H1 (cell line): Measurements from ENCODE around the gene PGLYRP2. TPM values are rescaled to one million over a fixed set of nuclear protein-coding genes. Genes with fewer than 3 reads are reported as not detected.
A peak's percentile ranks its signal among the peaks of the same experiment; 100 is the strongest.

Experiments
- CTCF ChIA-PET: fragments of 300-600 bp; sonication (Branson Sonifier 250); formaldehyde crosslinking; loops from one replicate; lab custom pipeline; 2021; ENCODE audit not compliant: partially characterized antibody; lab: Charles Lee
- POLR2A ChIA-PET: fragments of 300-600 bp; sonication (Branson Sonifier 250); formaldehyde crosslinking; loops from one replicate; lab custom pipeline; 2021; ENCODE audit warnings: inconsistent platforms; ENCODE audit not compliant: partially characterized antibody; lab: Charles Lee
- DNase-seq, 2 experiments: peaks; one replicate each; pipeline versions ENCODE4 v3.0.0 to v3.0.0-alpha.2; 2010 to 2022; ENCODE audit warnings: low spot score in 2 of 2, low read depth in 1 of 2, mixed read lengths in 1 of 2
- FAIRE-seq: peaks from 2 replicates; lab custom pipeline; 2011; peaks lifted over from hg19 to GRCh38; lab: Jason Lieb, UNC
- H2AFZ ChIP-seq: 2 replicates; pipeline ENCODE4 v1.8.1; 2012; ENCODE audit warnings: low read length, inconsistent platforms
- H2AK5ac ChIP-seq: 2 replicates; pipeline ENCODE4 v1.6.1; 2013; ENCODE audit warnings: low read depth, low read length
- H2BK120ac ChIP-seq: replicated peaks from 2 replicates; pipeline ENCODE3; 2013; ENCODE audit warnings: low read depth, low read length, inconsistent platforms
- H2BK12ac ChIP-seq: 2 replicates; pipeline ENCODE4 v1.6.1; 2013; ENCODE audit warnings: low read depth, low read length
- H2BK15ac ChIP-seq: 2 replicates; pipeline ENCODE4 v1.6.1; 2013; ENCODE audit warnings: low read length
- H2BK20ac ChIP-seq: 2 replicates; pipeline ENCODE4 v1.6.1; 2013; ENCODE audit warnings: low read length
- H2BK5ac ChIP-seq: 2 replicates; pipeline ENCODE4 v1.6.1; 2013; ENCODE audit warnings: low read depth, low read length
- H3K14ac ChIP-seq: 2 replicates; pipeline ENCODE4 v1.6.1; 2013; ENCODE audit warnings: inconsistent platforms; ENCODE audit not compliant: insufficient read length
- H3K18ac ChIP-seq: 2 replicates; pipeline ENCODE4 v1.6.1; 2013; ENCODE audit warnings: low read length; ENCODE audit errors: extremely low read depth
- H3K23ac ChIP-seq: 2 replicates; pipeline ENCODE4 v1.6.1; 2013; ENCODE audit warnings: inconsistent platforms; ENCODE audit not compliant: insufficient read length
- H3K23me2 ChIP-seq: 2 replicates; pipeline ENCODE4 v1.6.1; 2013; ENCODE audit warnings: low read depth, low read length
- H3K27ac ChIP-seq: 2 replicates; pipeline ENCODE4 v1.6.1; 2011; ENCODE audit warnings: low read depth, low read length, inconsistent platforms
- H3K27me3 ChIP-seq, 4 experiments: replicated peaks in 1 of 4; 1 replicate in 1 of 4; 2 replicates in 3 of 4; pipeline versions ENCODE4 v1.6.1 to v1.8.1; 2011 to 2013; ENCODE audit warnings: low read length in 3 of 4, mild to moderate bottlenecking in 3 of 4, inconsistent platforms in 2 of 4, mixed read lengths in 2 of 4, moderate library complexity in 1 of 4; ENCODE audit not compliant: control insufficient read depth in 3 of 4, insufficient read depth in 3 of 4; ENCODE audit errors: extremely low read depth in 1 of 4
- H3K36me3 ChIP-seq, 4 experiments: 2 replicates each; pipeline versions ENCODE4 v1.6.1 to v1.8.1; 2011 to 2013; ENCODE audit warnings: mild to moderate bottlenecking in 4 of 4, low read length in 3 of 4, moderate library complexity in 2 of 4, control low read depth in 1 of 4, inconsistent platforms in 1 of 4; ENCODE audit not compliant: insufficient read depth in 4 of 4, control insufficient read depth in 2 of 4
- H3K4ac ChIP-seq: replicated peaks from 2 replicates; pipeline ENCODE3; 2013; ENCODE audit warnings: low read length, low read depth, mixed read lengths, inconsistent platforms; ENCODE audit not compliant: insufficient read length
- H3K4me1 ChIP-seq, 4 experiments: replicated peaks in 1 of 4; 1 replicate in 1 of 4; 2 replicates in 3 of 4; pipeline versions ENCODE4 v1.6.1 to v1.8.1; 2011 to 2013; ENCODE audit warnings: low read length in 3 of 4, inconsistent platforms in 2 of 4, mixed read lengths in 1 of 4; ENCODE audit not compliant: insufficient read depth in 4 of 4, control insufficient read depth in 3 of 4
- H3K4me2 ChIP-seq, 2 experiments: 2 replicates each; pipeline versions ENCODE4 v1.6.1 to v1.8.1; 2011 to 2013; ENCODE audit warnings: low read depth in 2 of 2, low read length in 2 of 2, control low read depth in 1 of 2, inconsistent platforms in 1 of 2, mild to moderate bottlenecking in 1 of 2; ENCODE audit not compliant: insufficient read depth in 1 of 2
- H3K4me3 ChIP-seq, 4 experiments: fragments of 200-600, 300-600 bp in 1 of 4; sonication (generic), shearing (Covaris generic), sonication (Bioruptor Twin) in 1 of 4; 2 replicates each; pipeline versions ENCODE4 v1.5.1 to v1.8.1; 2011 to 2016; ENCODE audit warnings: low read length in 4 of 4, low read depth in 3 of 4, control low read depth in 2 of 4, inconsistent platforms in 2 of 4, mild to moderate bottlenecking in 2 of 4, mixed read lengths in 1 of 4, moderate library complexity in 1 of 4; ENCODE audit not compliant: insufficient read depth in 2 of 4; ENCODE audit errors: extremely low read depth in 1 of 4
- H3K56ac ChIP-seq: replicated peaks from 2 replicates; pipeline ENCODE3; 2013; ENCODE audit warnings: low read depth, mild to moderate bottlenecking, mixed read lengths, low read length, inconsistent platforms; ENCODE audit not compliant: insufficient read length
- H3K79me1 ChIP-seq: 2 replicates; pipeline ENCODE4 v1.6.1; 2013; ENCODE audit warnings: low read depth, low read length, control low read depth
- H3K79me2 ChIP-seq, 2 experiments: 2 replicates each; pipeline versions ENCODE4 v1.6.1 to v1.8.1; 2012 to 2013; ENCODE audit warnings: low read length in 2 of 2, mild to moderate bottlenecking in 2 of 2, inconsistent platforms in 1 of 2; ENCODE audit not compliant: insufficient read depth in 2 of 2, control insufficient read depth in 1 of 2
- H3K9ac ChIP-seq, 4 experiments: replicated peaks in 1 of 4; 1 replicate in 1 of 4; 2 replicates in 3 of 4; pipeline versions ENCODE4 v1.6.1 to v1.8.1; 2011 to 2013; ENCODE audit warnings: low read depth in 3 of 4, low read length in 3 of 4, control low read depth in 2 of 4, mild to moderate bottlenecking in 2 of 4, moderate library complexity in 2 of 4, inconsistent platforms in 1 of 4; ENCODE audit errors: extremely low read depth in 1 of 4
- H3K9me3 ChIP-seq, 2 experiments: 2 replicates each; pipeline versions ENCODE4 v1.6.1 to v1.8.1; 2012 to 2013; ENCODE audit warnings: mild to moderate bottlenecking in 2 of 2, moderate library complexity in 2 of 2, control low read depth in 1 of 2, inconsistent platforms in 1 of 2, low read depth in 1 of 2, low read length in 1 of 2, mixed read lengths in 1 of 2; ENCODE audit not compliant: insufficient read depth in 2 of 2
- H4K20me1 ChIP-seq, 2 experiments: replicated peaks in 1 of 2; 2 replicates each; pipeline versions ENCODE3 to v1.8.1; 2011 to 2013; ENCODE audit warnings: inconsistent platforms in 2 of 2, low read length in 2 of 2, mild to moderate bottlenecking in 1 of 2; ENCODE audit not compliant: insufficient read depth in 2 of 2, control insufficient read depth in 1 of 2
- H4K5ac ChIP-seq: 2 replicates; pipeline ENCODE4 v1.6.1; 2013; ENCODE audit warnings: low read length, low read depth, mixed read lengths, inconsistent platforms; ENCODE audit not compliant: insufficient read length
- H4K8ac ChIP-seq: 2 replicates; pipeline ENCODE4 v1.8.0; 2013; ENCODE audit warnings: mild to moderate bottlenecking, moderate library complexity, low read length, inconsistent platforms; ENCODE audit not compliant: insufficient read depth; ENCODE audit errors: extremely low read depth
- H4K91ac ChIP-seq: replicated peaks from 2 replicates; pipeline ENCODE3; 2013; ENCODE audit warnings: low read length, mixed read lengths, inconsistent platforms; ENCODE audit not compliant: insufficient read length
- EZH2 ChIP-seq: fragments of 200-600 bp; sonication (generic); IDR thresholded peaks from 2 replicates; pipeline ENCODE4 v1.7.1; 2012; ENCODE audit warnings: low read depth, mild to moderate bottlenecking, moderate library complexity, low read length, inconsistent platforms; ENCODE audit not compliant: severe bottlenecking
- KDM4A ChIP-seq: IDR thresholded peaks from one replicate; pipeline ENCODE4 v1.7.1; 2012; ENCODE audit warnings: low read depth, mild to moderate bottlenecking, moderate library complexity, low read length, inconsistent platforms; ENCODE audit not compliant: severe bottlenecking
- MAX ChIP-seq: IDR thresholded peaks from 2 replicates; pipeline ENCODE4 v1.6.1; 2012; ENCODE audit warnings: inconsistent platforms
- PHF8 ChIP-seq: fragments of 200-600 bp; sonication (generic); conservative IDR thresholded peaks from 2 replicates; pipeline ENCODE4 v1.7.1; 2012; ENCODE audit warnings: low read depth, mild to moderate bottlenecking, inconsistent platforms, low read length, moderate library complexity
- SUZ12 ChIP-seq: fragments of 200-600 bp; sonication (generic); IDR thresholded peaks from 2 replicates; pipeline ENCODE4 v1.6.1; 2012; ENCODE audit warnings: mild to moderate bottlenecking, inconsistent platforms, low read length, moderate library complexity, mixed read lengths
- WGBS, 2 experiments: shearing (Covaris generic) in 1 of 2; methylation state at CpG; one replicate each; pipeline versions ENCODE4 v1.1.6 to v1.1.7; 2013 to 2015; ENCODE audit warnings: low lambda C conversion rate in 2 of 2, mixed read lengths in 2 of 2, inconsistent platforms in 1 of 2, low coverage in 1 of 2, missing lambda C conversion rate in 1 of 2; ENCODE audit not compliant: insufficient replicate concordance in 2 of 2, insufficient coverage in 1 of 2, insufficient read length in 1 of 2; ENCODE audit errors: extremely low coverage in 1 of 2, missing lambda C conversion rate in 1 of 2; 5-methylcytosine and 5-hydroxymethylcytosine counted together
- polyA plus RNA-seq, 7 experiments: library from polyadenylated mRNA; depleted of rRNA in 3 of 7; stranded (reverse) in 5 of 7; unstranded in 2 of 7; fragments of >200 nt in 5 of 7; fragments of 200-250 nt in 2 of 7; gene quantifications; 1 replicate in 5 of 7; 2 replicates in 1 of 7; 4 replicates in 1 of 7; pipeline versions ENCODE4 v1.2.1 to v1.2.3, GENCODE V29; 2011 to 2013; ENCODE audit warnings: missing spikeins in 2 of 7, mixed read lengths in 2 of 7
- total RNA-seq: library from RNA; stranded (reverse); fragmentation: NEBNext Ultra II Directional; extraction: Animal tissue kit (Norgen Biotek cat#: 25700); gene quantifications from 2 replicates; pipeline ENCODE4 v1.2.1, GENCODE V29; 2021

The PGLYRP2 gene
- total and polyA plus RNA-seq, 2 of the 8 experiments (the other 6 are each of a cell fraction or from before 2014, with no cell fraction given) = not detected

- no peak overlapping the region for H2BK12ac ChIP-seq
- ChIA-PET CTCF (interaction anchor here (1.1 to 2.1 kb wide), 4 partner anchors 37 to 365 kb away, joined by 3 to 11 read pairs (median 6); partner anchors contain the start of gene AKAP8L), POLR2A (interaction anchor here (0.7 to 1.1 kb wide), 2 partner anchors 37 to 39 kb away, joined by 3 read pairs; partner anchors contain the start of gene AKAP8L)
- H4K8ac ChIP-seq = peak overlapping the region; percentile 60; the same call in 1 of the 2 replicates
- no peak overlapping the region for H4K5ac ChIP-seq
- no peak overlapping the region for H3K18ac ChIP-seq
- peaks cover 20 to 67% (median 54%) of the 10 kb centered on the region in 4 experiments for H3K27me3 ChIP-seq
- H2BK20ac ChIP-seq = no peak overlapping the region
- no peak overlapping the region for H3K4ac ChIP-seq
- no peak overlapping the region for H3K56ac ChIP-seq
- no peaks in the 10 kb centered on the region for H3K79me2 ChIP-seq
- no peak overlapping the region for H2BK15ac ChIP-seq
- FAIRE-seq (no peak), DNase-seq (no peak)
- H3K79me1 ChIP-seq = no peaks in the 10 kb centered on the region
- no peak overlapping the region for H2AK5ac ChIP-seq
- H4K20me1 ChIP-seq = peaks cover 0 to 7% of the 10 kb centered on the region in 2 experiments
- no peaks in the 10 kb centered on the region for H3K9me3 ChIP-seq
- no peak overlapping the region for H3K23ac ChIP-seq
- H3K4me2 ChIP-seq = peak overlapping the region; percentile 49 to 82
- H3K4me3 ChIP-seq = peak overlapping the region in 3 of 4 experiments; percentile 26 to 61 (median 29); a peak in 5 of 8 replicates
- H4K91ac ChIP-seq = no peak overlapping the region
- no peak overlapping the region for H2BK5ac ChIP-seq
- no peak overlapping the region for H3K27ac ChIP-seq
- WGBS, 2 experiments = 34% methylated on average over 42 of the region's 54 CpGs; no CpG with 5 or more reads in 1 of the 2 experiments
- H2AFZ ChIP-seq = 0 out of 2 replicates have a peak overlapping the region, but pooled peaks have one; percentile 28
- TF ChIP-seq MAX = no peak
- TF ChIP-seq SUZ12 = peak; percentile 92
- peak; percentile 83 for TF ChIP-seq EZH2
- TF ChIP-seq KDM4A = peak; percentile 39
- TF ChIP-seq PHF8 = no peak
- no peak overlapping the region for H3K14ac ChIP-seq
- peaks cover 0 to 13% (median 8%) of the 10 kb centered on the region in 4 experiments; a peak in 5 of 7 replicates for H3K4me1 ChIP-seq
- H3K9ac ChIP-seq = no peak overlapping the region
- H3K23me2 ChIP-seq = peaks cover 8% of the 10 kb centered on the region; the same call in 1 of the 2 replicates
- H3K36me3 ChIP-seq = no peaks in the 10 kb centered on the region; a peak in 1 of 8 replicates
- no peak overlapping the region for H2BK120ac ChIP-seq
Observed at GRCh38 chr19:15457701-15458484, 21.4 kb downstream of the PGLYRP2 start.
